Activated CD4-positive, alpha-beta memory T cell treated with anti-CD3 and anti-CD28 coated beads for 36 hours (primary cell): ENCODE data around the gene TIMM21. TPM values are rescaled to one million over a fixed set of nuclear protein-coding genes. Genes with fewer than 3 reads are reported as not detected.

Experiments
- CTCF ChIA-PET: fragments of 350-600 bp; sonication (Branson Sonifier 250); formaldehyde crosslinking; loops from one replicate; lab custom pipeline; 2021; ENCODE audit warnings: antibody characterized with exemption, inconsistent platforms; lab: Charles Lee
- POLR2A ChIA-PET: fragments of 350-600 bp; sonication (Branson Sonifier 250); formaldehyde crosslinking; loops from one replicate; lab custom pipeline; 2021; ENCODE audit warnings: antibody characterized with exemption; lab: Charles Lee
- DNase-seq: peaks from one replicate; pipeline ENCODE4 v3.0.0-alpha.2; 2020
- H3K27ac Mint-ChIP-seq: one replicate; pipeline ENCODE4 v1.8.0; 2021; ENCODE audit warnings: mixed read lengths
- H3K27me3 Mint-ChIP-seq: one replicate; pipeline ENCODE4 v1.8.0; 2021; ENCODE audit warnings: mixed read lengths
- H3K36me3 Mint-ChIP-seq: one replicate; pipeline ENCODE4 v1.8.0; 2021; ENCODE audit warnings: mixed read lengths
- H3K4me1 Mint-ChIP-seq: one replicate; pipeline ENCODE4 v1.8.0; 2021; ENCODE audit warnings: low read depth, mixed read lengths
- H3K4me3 Mint-ChIP-seq: one replicate; pipeline ENCODE4 v1.8.0; 2021; ENCODE audit warnings: mild to moderate bottlenecking, mixed read lengths
- H3K9me3 Mint-ChIP-seq: one replicate; pipeline ENCODE4 v1.8.0; 2021; ENCODE audit warnings: mixed read lengths
- intact Hi-C: fragments of 100-400 bp; cut with micrococcal nuclease; formaldehyde crosslinking; loops from one replicate; pipeline ENCODE4 v1.15.1; 2023
- total RNA-seq, 2 experiments: library from RNA; stranded (reverse); gene quantifications; one replicate each; pipeline ENCODE4 v1.2.3, GENCODE V29; 2021

The TIMM21 gene
- total RNA-seq, 2 experiments from 2014 or later, result 37.1 to 38.3 TPM

GRCh38 chr18:74197705-74198341 lies 49.5 kb downstream of the TIMM21 start:
- H3K36me3 Mint-ChIP-seq, result no peaks in the 10 kb centered on the region
- no peaks in the 10 kb centered on the region for H3K27me3 Mint-ChIP-seq
- CTCF ChIA-PET, result interaction anchor here (0.7 to 4.3 kb wide), 13 partner anchors 9 to 354 kb away, joined by 3 to 46 read pairs (median 5); no protein-coding TSS in a partner anchor
- no peak for DNase-seq
- no peak overlapping the region for H3K27ac Mint-ChIP-seq
- H3K9me3 Mint-ChIP-seq, result no peaks in the 10 kb centered on the region
- intact Hi-C loops, result no loop called here
- POLR2A ChIA-PET, result no interaction called here
- peaks cover 6% of the 10 kb centered on the region for H3K4me1 Mint-ChIP-seq
- no peak overlapping the region for H3K4me3 Mint-ChIP-seq

DNA sequence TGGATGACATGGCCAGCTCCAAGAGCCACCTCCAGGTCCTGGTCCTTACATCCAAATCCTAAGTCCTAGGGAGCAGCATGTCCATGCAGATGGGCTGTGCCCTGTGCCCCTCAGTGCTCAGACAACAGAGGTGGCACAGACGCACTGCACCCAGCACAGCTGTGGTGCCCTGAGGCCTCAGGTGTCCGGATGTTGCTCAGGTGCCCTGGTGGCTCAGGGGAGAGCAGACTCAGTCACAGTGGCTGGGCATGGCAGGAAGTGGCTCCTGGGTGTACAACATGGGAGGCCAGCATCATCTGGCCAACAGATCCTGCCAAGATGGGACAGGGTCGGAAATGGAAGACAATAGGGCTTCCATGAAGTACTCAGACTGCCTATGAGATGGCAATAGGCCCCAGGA lies 50.1 kb downstream of the TIMM21 start:
- Mint-ChIP-seq H3K4me3 (no peak overlapping the region), H3K27ac (no peak overlapping the region), H3K4me1 (peaks cover 6% of the 10 kb centered on the region), H3K36me3 (no peaks in the 10 kb centered on the region), H3K9me3 (no peaks in the 10 kb centered on the region), H3K27me3 (no peaks in the 10 kb centered on the region)
- CTCF ChIA-PET, result interaction anchor here (1.1 to 4.3 kb wide), 8 partner anchors 115 to 354 kb away, joined by 3 to 46 read pairs (median 8); no protein-coding TSS in a partner anchor
- DNase-seq, result no peak
- POLR2A ChIA-PET, result no interaction called here
- intact Hi-C loops, result no loop called here

- CTCF ChIA-PET, result interaction anchor here (0.7 to 4.3 kb wide), 3 partner anchors 21 to 293 kb away, joined by 3 to 46 read pairs (median 24); no protein-coding TSS in a partner anchor
- no peak for DNase-seq
- Mint-ChIP-seq H3K9me3 (no peaks in the 10 kb centered on the region), H3K27ac (no peak overlapping the region), H3K27me3 (no peaks in the 10 kb centered on the region), H3K4me3 (no peak overlapping the region), H3K4me1 (peaks cover 6% of the 10 kb centered on the region), H3K36me3 (no peaks in the 10 kb centered on the region)
- intact Hi-C loops, result no loop called here
- POLR2A ChIA-PET, result no interaction called here
Measured at GRCh38 chr18:74200780-74201179, 52.5 kb downstream of the TIMM21 start.

DNA sequence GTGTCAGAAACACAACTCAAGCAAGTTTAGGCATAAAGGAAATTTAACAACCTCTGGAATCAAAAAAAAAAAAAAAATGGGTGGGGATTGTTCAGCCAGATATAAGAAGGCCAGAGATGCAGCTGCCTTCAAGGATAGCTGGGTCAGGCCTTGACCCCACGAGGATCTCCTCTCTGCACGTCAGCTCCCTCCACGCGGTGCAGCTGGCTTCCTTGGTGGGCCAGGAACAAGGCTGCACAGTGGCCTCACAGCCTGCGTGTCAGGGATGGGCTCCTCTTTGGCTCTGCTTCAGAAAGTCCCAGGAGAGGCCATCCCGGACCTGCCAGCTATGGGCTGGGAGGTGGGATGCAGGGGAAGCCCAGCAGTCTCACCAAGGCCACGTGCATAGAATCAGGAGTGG lies 55.5 kb downstream of the TIMM21 start:
- ChIA-PET CTCF (no interaction called here), POLR2A (no interaction called here)
- H3K4me3 Mint-ChIP-seq, result no peak overlapping the region
- H3K27ac Mint-ChIP-seq, result no peak overlapping the region
- no peak for DNase-seq
- no peaks in the 10 kb centered on the region for H3K36me3 Mint-ChIP-seq
- no peaks in the 10 kb centered on the region for H3K9me3 Mint-ChIP-seq
- intact Hi-C loops, result no loop called here
- peaks cover 4% of the 10 kb centered on the region for H3K27me3 Mint-ChIP-seq
- H3K4me1 Mint-ChIP-seq, result no peaks in the 10 kb centered on the region

DNA sequence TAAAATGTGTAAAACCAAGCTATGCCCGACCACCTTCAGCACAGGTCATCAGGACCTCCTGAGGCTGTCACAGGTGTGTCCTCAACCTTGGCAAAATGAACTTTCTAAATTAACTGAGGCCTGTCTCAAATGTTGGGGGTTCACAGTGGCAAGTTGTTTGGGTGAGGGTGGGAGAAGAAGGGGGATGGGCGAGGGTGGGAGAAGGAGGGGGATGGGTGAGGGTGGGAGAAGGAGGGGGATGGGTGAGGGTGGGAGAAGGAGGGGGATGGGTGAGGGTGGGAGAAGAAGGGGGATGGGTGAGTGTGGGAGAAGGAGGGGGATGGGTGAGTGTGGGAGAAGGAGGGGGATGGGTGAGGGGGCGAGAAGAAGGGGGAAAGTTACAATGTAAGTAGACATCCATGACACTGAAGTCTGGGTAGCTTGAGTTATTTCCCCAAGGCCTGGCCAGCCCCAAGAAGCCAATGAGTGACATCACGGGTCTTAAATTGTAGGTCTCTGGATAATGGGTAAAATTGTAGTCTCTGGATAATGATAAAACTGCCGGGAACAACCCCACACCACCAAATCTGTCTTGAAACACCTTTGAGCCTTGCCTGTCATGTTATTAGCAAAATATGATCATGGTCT lies 56.3 kb downstream of the TIMM21 start:
- Mint-ChIP-seq H3K36me3 (no peaks in the 10 kb centered on the region), H3K27me3 (peaks cover 6% of the 10 kb centered on the region), H3K27ac (no peak overlapping the region), H3K9me3 (no peaks in the 10 kb centered on the region), H3K4me3 (no peak overlapping the region), H3K4me1 (no peaks in the 10 kb centered on the region)
- CTCF ChIA-PET, result no interaction called here
- no peak for DNase-seq
- intact Hi-C loops, result no loop called here
- POLR2A ChIA-PET, result no interaction called here

Other genes with a start within 250 kb of the TIMM21 start
- gene FBXO15, start 689 bp upstream of the TIMM21 start, total RNA-seq, result under 1 TPM; 0.67 to 0.75 TPM
- gene CYB5A, start 143.4 kb downstream of the TIMM21 start, total RNA-seq, result 10 to 100 TPM; 64.4 to 65.2 TPM
- gene C18orf63, start 167.3 kb downstream of the TIMM21 start, total RNA-seq, result not detected